ENCODE measurements around the gene GPSM3.

GPSM3 gene

DNA sequence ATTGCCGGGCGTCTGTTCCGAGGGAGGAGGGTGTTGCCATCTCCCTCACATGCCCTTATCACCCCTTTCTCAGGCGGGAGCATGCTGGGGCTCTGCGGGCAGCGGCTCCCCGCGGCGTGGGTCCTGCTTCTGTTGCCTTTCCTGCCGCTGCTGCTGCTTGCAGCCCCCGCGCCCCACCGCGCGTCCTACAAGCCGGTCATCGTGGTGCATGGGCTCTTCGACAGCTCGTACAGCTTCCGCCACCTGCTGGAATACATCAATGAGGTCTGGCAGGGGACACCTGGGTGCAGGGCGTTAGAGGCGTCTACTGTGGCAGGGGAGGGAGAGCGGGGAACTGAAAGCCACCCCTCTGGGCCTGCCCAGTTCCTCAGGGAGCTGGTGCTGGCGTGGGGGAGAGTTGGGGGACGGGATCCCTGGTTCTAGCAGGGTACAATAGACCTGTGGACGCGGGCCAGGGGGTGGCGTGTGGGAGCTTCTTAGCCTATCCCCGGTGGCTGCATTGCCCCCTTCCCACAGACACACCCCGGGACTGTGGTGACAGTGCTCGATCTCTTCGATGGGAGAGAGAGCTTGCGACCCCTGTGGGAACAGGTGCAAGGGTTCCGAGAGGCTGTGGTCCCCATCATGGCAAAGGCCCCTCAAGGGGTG lies 37.8 kb downstream of the GPSM3 start:
- peak; percentile 27; the same call in 1 of the 2 replicates for TF ChIP-seq CTCF (IDR thresholded peaks at IDR 0.05; ENCODE audit: low read depth, low read length)
- peak overlapping the region; percentile 73 for H3K4me3 ChIP-seq (ENCODE audit: low read depth, low read length)

DNA sequence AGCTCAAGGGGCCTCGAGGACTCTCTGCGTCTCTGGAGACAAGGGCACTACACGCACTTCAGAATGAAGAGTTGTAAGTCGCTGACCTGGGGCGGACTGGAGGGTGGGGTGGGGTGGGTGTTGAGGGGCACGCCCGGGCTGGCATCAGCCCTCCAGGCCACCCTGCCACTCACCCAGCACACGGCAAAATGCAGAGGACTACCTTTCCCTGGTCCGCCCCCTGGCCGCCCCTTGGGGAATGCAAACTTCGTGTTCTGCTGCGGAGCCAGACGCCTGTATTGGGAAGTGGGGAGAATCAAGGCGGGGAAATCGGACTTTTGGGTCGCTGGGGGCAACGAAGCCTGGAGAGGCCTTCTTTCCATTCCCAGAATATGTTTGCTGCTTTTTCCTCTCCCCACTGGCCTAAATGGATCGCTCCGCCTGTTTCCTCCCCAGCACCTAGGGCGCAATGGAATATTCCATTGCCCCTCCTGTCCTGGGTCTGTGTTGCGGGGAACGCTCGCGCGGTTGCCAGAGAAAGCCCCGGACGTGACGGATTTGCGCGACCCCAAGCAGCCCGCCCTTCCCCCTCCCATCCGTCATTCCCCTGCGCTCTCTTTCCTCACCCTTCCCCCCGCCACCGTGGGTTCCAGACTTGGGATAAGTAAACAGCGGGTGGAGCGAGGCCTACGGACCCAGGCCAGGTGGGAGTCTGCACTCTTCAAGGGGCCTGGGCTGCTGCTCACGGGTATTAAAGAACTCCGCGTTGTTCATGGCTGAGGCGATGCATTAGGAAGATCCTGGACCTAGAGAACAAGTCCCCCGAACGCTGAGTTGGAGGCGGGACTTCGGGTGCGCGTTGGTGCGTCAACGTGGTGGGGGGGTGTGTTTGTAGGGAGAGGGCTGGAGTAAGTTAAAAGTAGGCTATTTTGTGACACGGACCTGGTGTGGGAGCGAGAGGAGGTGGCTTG lies 38.6 kb downstream of the GPSM3 start, which contains the start of gene PPT2:
PPT2 (plus strand) TSS at position 578 of the 950 bp plus-strand sequence. CDS start 454 bp downstream, outside the sequence.
- peak within 1 kb of the TSS; percentile 73 for H3K4me3 ChIP-seq (ENCODE audit: low read depth, low read length)
- no peak for TF ChIP-seq CTCF (IDR thresholded peaks at IDR 0.05; ENCODE audit: low read depth, low read length)

DNA sequence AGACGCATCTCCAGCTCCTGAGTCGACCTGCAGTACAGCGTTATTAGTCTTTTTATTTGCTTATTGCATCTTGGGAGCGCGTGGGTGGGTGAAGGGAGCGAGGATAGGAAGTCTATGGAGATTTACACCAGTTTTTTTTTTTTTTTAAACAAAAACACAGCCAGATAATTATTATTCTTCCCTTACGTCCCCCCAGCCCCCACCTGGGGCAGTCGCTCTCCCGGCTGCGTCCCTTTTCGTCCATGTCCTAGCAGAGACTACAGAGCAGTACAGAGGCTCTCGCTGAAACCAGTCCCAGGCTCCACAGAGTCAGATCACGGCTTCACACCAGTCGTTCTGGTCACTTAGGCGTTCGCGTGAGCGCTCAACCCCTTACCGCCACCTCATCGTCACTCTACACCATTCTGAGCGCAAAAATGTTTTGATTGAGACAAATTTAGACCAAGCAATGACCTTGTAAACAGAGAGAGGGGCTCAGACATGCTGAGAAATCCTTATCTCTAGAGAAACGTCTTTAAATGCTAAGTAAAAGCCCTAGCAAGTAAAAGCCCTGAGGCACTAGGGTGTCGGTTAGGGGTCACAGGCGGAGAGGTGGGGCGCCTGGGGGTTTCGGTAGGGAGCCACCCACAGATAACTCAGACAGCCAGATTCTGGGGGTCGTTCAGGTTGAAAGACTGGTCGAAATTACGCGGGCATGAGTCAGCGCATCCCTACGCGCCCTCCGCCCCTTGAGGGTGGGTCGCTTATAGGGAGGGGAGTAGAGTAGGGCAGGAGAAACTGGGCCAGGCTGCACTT lies 39.5 kb downstream of the GPSM3 start:
- peak overlapping the region; percentile 73 for H3K4me3 ChIP-seq (ENCODE audit: low read depth, low read length)
- TF ChIP-seq CTCF (IDR thresholded peaks at IDR 0.05; ENCODE audit: low read depth, low read length): no peak

DNA sequence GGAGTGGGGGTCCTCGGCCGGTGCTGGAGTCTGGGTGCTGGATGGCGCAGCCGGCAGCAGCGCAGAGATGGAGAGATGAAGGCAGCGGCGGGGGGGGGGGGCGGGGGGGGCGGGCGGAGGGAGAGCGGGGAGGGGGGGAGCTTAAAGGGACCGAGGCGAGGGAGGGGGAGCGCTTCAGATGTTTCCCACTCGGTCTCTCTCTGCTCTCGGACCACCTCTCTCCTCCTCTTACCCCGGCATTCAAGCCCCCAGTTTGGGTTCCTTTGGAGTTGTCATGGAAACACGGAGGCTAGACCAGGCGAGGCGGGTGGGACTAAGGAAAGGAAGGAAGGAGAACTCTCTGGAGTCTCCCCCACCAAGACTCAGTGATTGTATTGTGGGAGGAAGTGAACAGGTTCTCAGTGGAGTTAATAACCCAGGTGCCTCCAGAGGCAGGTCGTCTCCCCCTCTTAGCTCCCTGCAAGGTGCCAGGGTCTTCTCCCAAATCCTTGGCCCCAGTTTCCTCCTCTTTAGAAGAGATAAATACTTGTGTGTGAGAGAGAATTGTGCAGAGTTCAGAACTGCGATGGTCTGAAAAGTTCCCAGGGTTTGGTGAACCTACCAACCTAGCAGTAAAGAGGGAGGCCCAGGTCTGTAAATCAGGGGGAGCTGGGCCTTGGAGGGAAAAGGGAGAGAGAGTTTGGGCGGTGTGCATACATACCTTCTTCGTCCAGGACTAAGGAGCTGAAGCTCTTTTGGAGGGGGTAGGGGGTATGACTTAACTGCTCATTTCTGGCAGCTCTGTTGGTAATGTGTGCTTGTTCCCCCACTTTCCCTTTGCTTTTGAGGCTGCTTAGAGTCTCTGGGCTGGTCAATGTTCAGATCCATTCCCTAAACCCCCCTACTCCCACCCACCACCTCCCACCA lies 40.3 kb downstream of the GPSM3 start, which contains the start of gene PRRT1:
PRRT1 (minus strand) TSS at position 77 of the 906 bp plus-strand sequence. CDS start 112 bp downstream, outside the sequence.
- peak within 1 kb of the TSS; percentile 73 for H3K4me3 ChIP-seq (ENCODE audit: low read depth, low read length)
- TF ChIP-seq CTCF (IDR thresholded peaks at IDR 0.05; ENCODE audit: low read depth, low read length): no peak

DNA sequence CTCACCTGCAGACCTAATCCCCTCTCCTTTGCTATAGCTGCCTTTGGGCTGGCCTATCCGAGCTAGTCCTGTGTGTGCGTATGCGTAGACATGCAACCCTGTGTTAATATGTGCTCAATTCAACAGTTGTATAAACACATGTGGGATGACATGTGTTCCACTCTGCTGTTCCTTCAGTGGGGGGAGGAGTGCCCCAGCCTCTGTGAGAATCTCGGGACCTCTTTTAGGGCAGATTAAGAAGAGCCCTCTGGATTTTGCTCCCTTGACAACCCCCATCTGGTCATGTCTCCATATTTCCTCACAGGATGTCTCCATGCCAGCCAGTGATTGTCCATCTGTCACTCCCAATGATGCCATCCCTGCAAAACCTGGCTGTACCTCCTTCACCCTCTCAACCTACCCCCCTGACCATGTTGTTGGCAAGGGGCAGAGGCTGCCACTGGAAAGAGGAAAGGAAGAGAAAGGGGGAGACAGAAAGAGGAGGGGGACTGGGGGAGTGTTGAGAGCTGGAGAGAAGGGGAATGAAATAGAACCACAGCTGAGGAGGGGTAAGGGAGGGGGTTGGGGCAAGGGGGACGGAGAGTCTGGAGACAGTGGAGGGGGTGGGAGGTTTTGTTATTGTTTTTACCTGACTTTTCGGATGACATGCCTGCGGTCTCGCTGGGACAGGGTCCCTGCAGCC lies 41.1 kb downstream of the GPSM3 start:
- no peak for TF ChIP-seq CTCF (IDR thresholded peaks at IDR 0.05; ENCODE audit: low read depth, low read length)
- peak overlapping the region; percentile 38 for H3K4me3 ChIP-seq (ENCODE audit: low read depth, low read length)

Measured in WI38 (cell line).